GM12892 (cell line): ENCODE results near the gene ZDHHC7.

ENCODE experiments used
- DNase-seq: peaks from one replicate; pipeline ENCODE4 v3.0.0; 2011; ENCODE audit not compliant: insufficient read length
- FAIRE-seq: peaks from 2 replicates; lab custom pipeline; 2011; peaks lifted over from hg19 to GRCh38; lab: Jason Lieb, UNC
- POLR2A ChIP-seq: IDR thresholded peaks from 2 replicates; pipeline ENCODE4 v1.6.1; 2011; ENCODE audit warnings: low read depth, low read length, control low read depth
- POLR2AphosphoS5 ChIP-seq: IDR thresholded peaks from 2 replicates; pipeline ENCODE4 v1.6.1; 2011; ENCODE audit warnings: low read depth, low read length, control low read depth
- TAF1 ChIP-seq: IDR thresholded peaks from 2 replicates; pipeline ENCODE4 v1.6.1; 2011; ENCODE audit warnings: low read depth, mild to moderate bottlenecking, control low read depth, low read length, borderline replicate concordance

Gene ZDHHC7

GRCh38 chr16:85011846-85012284 is 530 bp upstream of the ZDHHC7 start:
- FAIRE-seq = peak; percentile 54
- no peak for DNase-seq
- no peak for TF ChIP-seq POLR2A
- no peak for TF ChIP-seq TAF1
- TF ChIP-seq POLR2AphosphoS5 = no peak

GRCh38 chr16:85010446-85010930 is 847 bp downstream of the ZDHHC7 start:
- FAIRE-seq (no peak), DNase-seq (no peak)
- no peak for TF ChIP-seq POLR2AphosphoS5
- TF ChIP-seq TAF1 = no peak
- no peak for TF ChIP-seq POLR2A

- TF ChIP-seq POLR2A (no peak), POLR2AphosphoS5 (no peak), TAF1 (no peak)
- FAIRE-seq = no peak
These were observed 3.1 kb downstream of the ZDHHC7 start for GRCh38 chr16:85008271-85008670.

GRCh38 chr16:85007496-85008214 is 3.7 kb downstream of the ZDHHC7 start:
- FAIRE-seq = no peak
- no peak for TF ChIP-seq POLR2A
- DNase-seq = no peak

More at GRCh38 chr16:85008271-85008670, 3.1 kb downstream of the ZDHHC7 start:
- no peak for DNase-seq

GRCh38 chr16:85006639-85007038 is 4.7 kb downstream of the ZDHHC7 start:
- no peak for FAIRE-seq
- no peak for TF ChIP-seq POLR2AphosphoS5
- TF ChIP-seq TAF1 = no peak
- TF ChIP-seq POLR2A = no peak

GRCh38 chr16:85005285-85006069 is 5.9 kb downstream of the ZDHHC7 start:
- no peak for DNase-seq
- TF ChIP-seq POLR2AphosphoS5 (no peak), TAF1 (no peak), POLR2A (no peak)
- no peak for FAIRE-seq

More at GRCh38 chr16:85006639-85007038, 4.7 kb downstream of the ZDHHC7 start:
- no peak for DNase-seq

DNA sequence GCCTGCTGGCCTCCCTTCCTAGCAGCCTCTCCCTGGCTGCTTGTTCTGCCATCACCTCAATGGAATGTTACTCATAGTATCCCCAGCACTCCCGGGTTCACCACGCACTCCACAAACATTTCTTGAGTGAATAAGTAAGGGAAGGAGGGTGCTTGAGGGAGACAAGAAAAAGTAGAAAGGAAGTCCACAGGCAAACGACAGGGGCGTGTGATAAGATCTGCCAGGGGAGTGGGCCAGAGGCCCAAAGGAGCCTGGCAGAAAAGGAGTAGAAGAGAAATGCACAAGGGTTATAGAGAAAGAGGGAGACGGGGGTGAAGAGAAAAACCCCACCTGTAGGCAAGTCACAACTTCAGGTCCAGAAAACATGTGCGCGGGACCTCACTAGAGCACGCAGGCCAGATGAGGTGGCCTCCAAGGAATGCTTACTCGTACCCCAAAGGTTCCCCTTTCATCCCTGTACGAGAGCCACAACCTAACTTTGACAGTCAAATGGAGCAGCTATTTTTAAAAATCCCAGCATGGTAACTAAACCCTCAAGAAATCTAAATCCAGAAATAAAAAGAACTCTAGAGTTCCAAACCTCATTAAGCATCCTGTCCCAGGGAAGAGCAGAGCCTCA is 6.6 kb downstream of the ZDHHC7 start:
- no peak for FAIRE-seq
- TF ChIP-seq POLR2AphosphoS5 = no peak
- TF ChIP-seq TAF1 = no peak
- no peak for TF ChIP-seq POLR2A
- no peak for DNase-seq

DNA sequence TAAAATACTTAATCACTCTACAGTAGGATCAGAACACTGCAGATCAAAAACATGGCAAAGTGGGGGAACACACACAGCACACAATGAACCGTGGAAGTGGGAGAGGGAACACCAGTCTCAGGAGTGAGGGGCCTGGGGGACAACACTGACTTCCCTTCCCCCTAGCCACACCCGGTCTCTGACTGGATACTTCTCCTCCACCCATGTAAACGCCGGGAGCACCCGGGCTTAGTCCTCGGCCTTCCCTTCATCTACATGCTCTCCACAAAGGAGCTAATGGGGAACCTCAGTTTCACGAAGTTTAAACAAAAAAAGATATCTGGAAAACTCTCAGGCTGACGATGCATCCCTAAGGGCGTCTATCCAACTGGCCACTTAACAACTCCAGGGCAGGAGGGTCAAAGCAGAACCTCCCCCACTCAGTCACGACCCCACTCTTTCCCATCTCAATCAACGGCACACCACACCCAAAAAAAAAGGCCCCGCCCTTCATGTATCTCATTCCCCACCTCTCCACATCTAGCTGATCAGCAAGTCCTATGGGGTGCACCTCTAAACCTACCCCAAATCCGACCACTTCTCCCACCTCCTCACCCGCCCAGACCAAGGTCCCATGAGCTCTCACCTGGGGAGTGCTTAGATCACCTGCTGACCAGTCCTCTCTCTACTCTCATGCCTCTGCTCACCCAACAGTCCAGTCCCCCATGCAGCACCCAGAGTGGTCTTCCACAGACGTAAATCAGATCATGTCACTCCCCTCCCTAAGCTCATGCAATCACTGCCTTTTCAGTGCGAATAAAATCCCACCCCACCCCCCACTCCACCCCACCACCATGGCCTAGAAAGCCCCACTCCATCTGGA is 7.4 kb downstream of the ZDHHC7 start:
- DNase-seq (no peak), FAIRE-seq (no peak)

GRCh38 chr16:85003076-85003475 is 8.3 kb downstream of the ZDHHC7 start:
- DNase-seq (no peak), FAIRE-seq (no peak)
- TF ChIP-seq POLR2AphosphoS5 = no peak
- no peak for TF ChIP-seq POLR2A
- TF ChIP-seq TAF1 = no peak

More for the DNA sequence above, 7.4 kb downstream of the ZDHHC7 start:
- TF ChIP-seq POLR2A = no peak
- TF ChIP-seq TAF1 = no peak
- no peak for TF ChIP-seq POLR2AphosphoS5

- TF ChIP-seq TAF1 = no peak
- TF ChIP-seq POLR2A = no peak
- no peak for TF ChIP-seq POLR2AphosphoS5
- no peak for FAIRE-seq
- DNase-seq = no peak
These were observed 8.7 kb downstream of the ZDHHC7 start for GRCh38 chr16:85002608-85003007.
